ENCODE measurements around the gene RNF144B. TPM values are rescaled to one million over a fixed set of nuclear protein-coding genes. Genes with fewer than 3 reads are reported as not detected.

RNF144B gene
- total and polyA plus RNA-seq, 2 experiments from 2014 or later: 4.2 to 9.0 TPM

GRCh38 chr6:18481870-18482269 lies 94.7 kb downstream of the RNF144B start (continued):
- TF ChIP-seq, protein P1, sequence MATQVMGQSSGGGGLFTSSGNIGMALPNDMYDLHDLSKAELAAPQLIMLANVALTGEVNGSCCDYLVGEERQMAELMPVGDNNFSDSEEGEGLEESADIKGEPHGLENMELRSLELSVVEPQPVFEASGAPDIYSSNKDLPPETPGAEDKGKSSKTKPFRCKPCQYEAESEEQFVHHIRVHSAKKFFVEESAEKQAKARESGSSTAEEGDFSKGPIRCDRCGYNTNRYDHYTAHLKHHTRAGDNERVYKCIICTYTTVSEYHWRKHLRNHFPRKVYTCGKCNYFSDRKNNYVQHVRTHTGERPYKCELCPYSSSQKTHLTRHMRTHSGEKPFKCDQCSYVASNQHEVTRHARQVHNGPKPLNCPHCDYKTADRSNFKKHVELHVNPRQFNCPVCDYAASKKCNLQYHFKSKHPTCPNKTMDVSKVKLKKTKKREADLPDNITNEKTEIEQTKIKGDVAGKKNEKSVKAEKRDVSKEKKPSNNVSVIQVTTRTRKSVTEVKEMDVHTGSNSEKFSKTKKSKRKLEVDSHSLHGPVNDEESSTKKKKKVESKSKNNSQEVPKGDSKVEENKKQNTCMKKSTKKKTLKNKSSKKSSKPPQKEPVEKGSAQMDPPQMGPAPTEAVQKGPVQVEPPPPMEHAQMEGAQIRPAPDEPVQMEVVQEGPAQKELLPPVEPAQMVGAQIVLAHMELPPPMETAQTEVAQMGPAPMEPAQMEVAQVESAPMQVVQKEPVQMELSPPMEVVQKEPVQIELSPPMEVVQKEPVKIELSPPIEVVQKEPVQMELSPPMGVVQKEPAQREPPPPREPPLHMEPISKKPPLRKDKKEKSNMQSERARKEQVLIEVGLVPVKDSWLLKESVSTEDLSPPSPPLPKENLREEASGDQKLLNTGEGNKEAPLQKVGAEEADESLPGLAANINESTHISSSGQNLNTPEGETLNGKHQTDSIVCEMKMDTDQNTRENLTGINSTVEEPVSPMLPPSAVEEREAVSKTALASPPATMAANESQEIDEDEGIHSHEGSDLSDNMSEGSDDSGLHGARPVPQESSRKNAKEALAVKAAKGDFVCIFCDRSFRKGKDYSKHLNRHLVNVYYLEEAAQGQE (IDR thresholded peaks at IDR 0.05; ENCODE audit: unreplicated experiment): no peak
- TF ChIP-seq CREB1 (CRISPR knock-in tag; IDR thresholded peaks at IDR 0.05; ENCODE audit: low read depth): no peak
- TF ChIP-seq NANOG (IDR thresholded peaks at IDR 0.05; ENCODE audit: borderline replicate concordance): no peak

DNA sequence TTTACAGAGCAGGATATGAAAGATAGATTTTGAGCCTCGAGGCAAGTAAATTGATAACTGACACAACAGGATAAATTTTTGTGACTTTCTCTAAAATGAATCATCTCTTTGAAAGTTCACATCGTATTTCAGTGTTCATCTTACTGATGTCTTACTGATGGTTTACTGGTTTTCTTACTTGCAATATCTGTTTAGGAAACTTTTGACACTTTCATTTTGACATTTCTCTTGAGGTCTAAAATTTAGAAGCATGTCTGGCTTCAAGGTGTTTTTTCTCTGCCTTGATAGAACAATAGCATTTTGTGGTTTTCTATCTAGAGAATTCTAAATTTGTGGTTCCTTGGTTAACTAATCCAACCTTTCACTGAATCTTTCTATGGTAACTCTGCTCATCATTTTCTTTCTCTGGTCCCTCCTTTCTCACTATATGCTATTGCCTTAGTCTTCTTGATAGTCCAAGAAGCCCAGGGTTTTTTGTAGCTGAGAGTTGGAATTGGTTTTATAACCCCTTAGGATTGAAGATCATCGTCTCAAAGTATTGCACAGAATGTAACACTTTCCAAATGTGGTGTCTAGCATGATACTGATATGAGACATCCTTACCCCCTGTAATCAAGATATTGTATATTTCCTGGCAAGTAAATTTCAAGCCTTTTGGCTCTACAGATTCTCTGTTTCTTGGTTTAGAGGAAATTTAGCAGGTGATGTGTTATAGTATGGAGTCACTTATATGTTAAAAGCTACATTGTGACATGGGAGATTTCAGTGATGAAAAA lies 98.7 kb downstream of the RNF144B start:
- Histone ChIP-seq H3K36me3 (ENCODE audit: insufficient read depth) (no peaks in the 10 kb centered on the region), H3K4me3 (no peak overlapping the region), H4K20me1 (replicated peaks; ENCODE audit: insufficient read depth) (no peaks in the 10 kb centered on the region), H3F3A (replicated peaks; ENCODE audit: low read depth) (no peaks in the 10 kb centered on the region), H3K27ac (ENCODE audit: low read depth) (no peak overlapping the region), H3K27me3 (ENCODE audit: insufficient read depth) (no peaks in the 10 kb centered on the region), H2AFZ (no peak overlapping the region), H3K4me1 (ENCODE audit: insufficient read depth) (peaks cover 19% of the 10 kb centered on the region), H3K79me2 (replicated peaks; ENCODE audit: insufficient read depth) (no peaks in the 10 kb centered on the region), H3K4me2 (no peak overlapping the region), H3K9me2 (ENCODE audit: insufficient read depth) (peaks cover 10% of the 10 kb centered on the region)
- Mint-ChIP-seq H3K36me3 (ENCODE audit: low read depth) (no peaks in the 10 kb centered on the region), H3K27me3 (ENCODE audit: insufficient read depth, low read depth, poor library complexity) (no peaks in the 10 kb centered on the region), H3K9me3 (no peaks in the 10 kb centered on the region), H3K27ac (no peak overlapping the region), H3K4me3 (no peak overlapping the region), H3K4me1 (peaks cover 21% of the 10 kb centered on the region)
- ATAC-seq (no peak), DNase-seq (ENCODE audit: low spot score) (no peak)
- TF ChIP-seq, protein P1 (IDR thresholded peaks at IDR 0.05; ENCODE audit: unreplicated experiment): no peak
- TF ChIP-seq POLR2AphosphoS5 (IDR thresholded peaks at IDR 0.05; ENCODE audit: low read depth) (no peak), EZH2 (IDR thresholded peaks at IDR 0.05; ENCODE audit: low read depth, unreplicated experiment) (no peak), ZNF114 (CRISPR knock-in tag; IDR thresholded peaks at IDR 0.05) (no peak), JUNB (IDR thresholded peaks at IDR 0.05; ENCODE audit: unreplicated experiment) (no peak), CTCF (conservative IDR thresholded peaks at IDR 0.05; ENCODE audit: low read depth in 2 of 2) (no peak)
- TF ChIP-seq, protein P2, sequence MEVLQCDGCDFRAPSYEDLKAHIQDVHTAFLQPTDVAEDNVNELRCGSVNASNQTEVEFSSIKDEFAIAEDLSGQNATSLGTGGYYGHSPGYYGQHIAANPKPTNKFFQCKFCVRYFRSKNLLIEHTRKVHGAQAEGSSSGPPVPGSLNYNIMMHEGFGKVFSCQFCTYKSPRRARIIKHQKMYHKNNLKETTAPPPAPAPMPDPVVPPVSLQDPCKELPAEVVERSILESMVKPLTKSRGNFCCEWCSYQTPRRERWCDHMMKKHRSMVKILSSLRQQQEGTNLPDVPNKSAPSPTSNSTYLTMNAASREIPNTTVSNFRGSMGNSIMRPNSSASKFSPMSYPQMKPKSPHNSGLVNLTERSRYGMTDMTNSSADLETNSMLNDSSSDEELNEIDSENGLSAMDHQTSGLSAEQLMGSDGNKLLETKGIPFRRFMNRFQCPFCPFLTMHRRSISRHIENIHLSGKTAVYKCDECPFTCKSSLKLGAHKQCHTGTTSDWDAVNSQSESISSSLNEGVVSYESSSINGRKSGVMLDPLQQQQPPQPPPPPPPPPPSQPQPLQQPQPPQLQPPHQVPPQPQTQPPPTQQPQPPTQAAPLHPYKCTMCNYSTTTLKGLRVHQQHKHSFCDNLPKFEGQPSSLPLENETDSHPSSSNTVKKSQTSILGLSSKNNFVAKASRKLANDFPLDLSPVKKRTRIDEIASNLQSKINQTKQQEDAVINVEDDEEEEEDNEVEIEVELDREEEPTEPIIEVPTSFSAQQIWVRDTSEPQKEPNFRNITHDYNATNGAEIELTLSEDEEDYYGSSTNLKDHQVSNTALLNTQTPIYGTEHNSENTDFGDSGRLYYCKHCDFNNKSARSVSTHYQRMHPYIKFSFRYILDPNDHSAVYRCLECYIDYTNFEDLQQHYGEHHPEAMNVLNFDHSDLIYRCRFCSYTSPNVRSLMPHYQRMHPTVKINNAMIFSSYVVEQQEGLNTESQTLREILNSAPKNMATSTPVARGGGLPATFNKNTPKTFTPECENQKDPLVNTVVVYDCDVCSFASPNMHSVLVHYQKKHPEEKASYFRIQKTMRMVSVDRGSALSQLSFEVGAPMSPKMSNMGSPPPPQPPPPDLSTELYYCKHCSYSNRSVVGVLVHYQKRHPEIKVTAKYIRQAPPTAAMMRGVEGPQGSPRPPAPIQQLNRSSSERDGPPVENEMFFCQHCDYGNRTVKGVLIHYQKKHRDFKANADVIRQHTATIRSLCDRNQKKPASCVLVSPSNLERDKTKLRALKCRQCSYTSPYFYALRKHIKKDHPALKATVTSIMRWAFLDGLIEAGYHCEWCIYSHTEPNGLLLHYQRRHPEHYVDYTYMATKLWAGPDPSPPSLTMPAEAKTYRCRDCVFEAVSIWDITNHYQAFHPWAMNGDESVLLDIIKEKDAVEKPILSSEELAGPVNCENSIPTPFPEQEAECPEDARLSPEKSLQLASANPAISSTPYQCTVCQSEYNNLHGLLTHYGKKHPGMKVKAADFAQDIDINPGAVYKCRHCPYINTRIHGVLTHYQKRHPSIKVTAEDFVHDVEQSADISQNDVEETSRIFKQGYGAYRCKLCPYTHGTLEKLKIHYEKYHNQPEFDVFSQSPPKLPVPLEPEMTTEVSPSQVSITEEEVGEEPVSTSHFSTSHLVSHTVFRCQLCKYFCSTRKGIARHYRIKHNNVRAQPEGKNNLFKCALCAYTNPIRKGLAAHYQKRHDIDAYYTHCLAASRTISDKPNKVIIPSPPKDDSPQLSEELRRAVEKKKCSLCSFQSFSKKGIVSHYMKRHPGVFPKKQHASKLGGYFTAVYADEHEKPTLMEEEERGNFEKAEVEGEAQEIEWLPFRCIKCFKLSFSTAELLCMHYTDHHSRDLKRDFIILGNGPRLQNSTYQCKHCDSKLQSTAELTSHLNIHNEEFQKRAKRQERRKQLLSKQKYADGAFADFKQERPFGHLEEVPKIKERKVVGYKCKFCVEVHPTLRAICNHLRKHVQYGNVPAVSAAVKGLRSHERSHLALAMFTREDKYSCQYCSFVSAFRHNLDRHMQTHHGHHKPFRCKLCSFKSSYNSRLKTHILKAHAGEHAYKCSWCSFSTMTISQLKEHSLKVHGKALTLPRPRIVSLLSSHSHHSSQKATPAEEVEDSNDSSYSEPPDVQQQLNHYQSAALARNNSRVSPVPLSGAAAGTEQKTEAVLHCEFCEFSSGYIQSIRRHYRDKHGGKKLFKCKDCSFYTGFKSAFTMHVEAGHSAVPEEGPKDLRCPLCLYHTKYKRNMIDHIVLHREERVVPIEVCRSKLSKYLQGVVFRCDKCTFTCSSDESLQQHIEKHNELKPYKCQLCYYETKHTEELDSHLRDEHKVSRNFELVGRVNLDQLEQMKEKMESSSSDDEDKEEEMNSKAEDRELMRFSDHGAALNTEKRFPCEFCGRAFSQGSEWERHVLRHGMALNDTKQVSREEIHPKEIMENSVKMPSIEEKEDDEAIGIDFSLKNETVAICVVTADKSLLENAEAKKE (CRISPR knock-in tag; IDR thresholded peaks at IDR 0.05): no peak
